Epidermal melanocyte (primary cell): ENCODE results near the gene VAV2.

Experiments used
- DNase-seq: peaks from one replicate; pipeline ENCODE4 v3.0.0; 2011; ENCODE audit warnings: low spot score; ENCODE audit not compliant: insufficient read length

Gene VAV2

DNA sequence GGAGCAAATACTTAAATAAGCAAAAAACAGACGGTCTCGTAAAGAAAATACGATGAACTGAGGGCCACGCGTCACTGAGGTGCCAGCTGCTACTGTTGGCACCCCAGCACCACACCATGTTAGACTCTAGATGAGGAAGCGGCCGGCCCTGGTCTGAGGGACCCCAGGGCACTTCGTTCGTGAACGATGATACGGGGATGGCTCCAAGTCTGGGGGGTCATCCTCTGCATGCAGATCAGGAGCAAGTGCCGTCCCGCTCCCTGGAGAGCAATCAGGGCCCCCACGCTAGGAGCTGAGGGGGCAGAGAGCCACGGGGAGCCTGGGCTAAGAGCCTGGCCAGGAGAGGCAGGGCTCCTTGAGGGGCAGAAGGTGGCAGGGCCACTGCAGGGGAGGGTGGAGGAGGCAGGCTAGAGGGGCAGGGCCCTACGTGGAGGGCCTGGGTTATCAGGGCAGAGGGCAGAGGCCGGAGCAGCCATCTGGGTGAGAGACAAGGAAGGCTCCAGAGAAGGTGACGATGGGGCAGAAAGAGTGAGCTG is 278.1 kb downstream of the VAV2 start:
- DNase-seq: no peak

DNA sequence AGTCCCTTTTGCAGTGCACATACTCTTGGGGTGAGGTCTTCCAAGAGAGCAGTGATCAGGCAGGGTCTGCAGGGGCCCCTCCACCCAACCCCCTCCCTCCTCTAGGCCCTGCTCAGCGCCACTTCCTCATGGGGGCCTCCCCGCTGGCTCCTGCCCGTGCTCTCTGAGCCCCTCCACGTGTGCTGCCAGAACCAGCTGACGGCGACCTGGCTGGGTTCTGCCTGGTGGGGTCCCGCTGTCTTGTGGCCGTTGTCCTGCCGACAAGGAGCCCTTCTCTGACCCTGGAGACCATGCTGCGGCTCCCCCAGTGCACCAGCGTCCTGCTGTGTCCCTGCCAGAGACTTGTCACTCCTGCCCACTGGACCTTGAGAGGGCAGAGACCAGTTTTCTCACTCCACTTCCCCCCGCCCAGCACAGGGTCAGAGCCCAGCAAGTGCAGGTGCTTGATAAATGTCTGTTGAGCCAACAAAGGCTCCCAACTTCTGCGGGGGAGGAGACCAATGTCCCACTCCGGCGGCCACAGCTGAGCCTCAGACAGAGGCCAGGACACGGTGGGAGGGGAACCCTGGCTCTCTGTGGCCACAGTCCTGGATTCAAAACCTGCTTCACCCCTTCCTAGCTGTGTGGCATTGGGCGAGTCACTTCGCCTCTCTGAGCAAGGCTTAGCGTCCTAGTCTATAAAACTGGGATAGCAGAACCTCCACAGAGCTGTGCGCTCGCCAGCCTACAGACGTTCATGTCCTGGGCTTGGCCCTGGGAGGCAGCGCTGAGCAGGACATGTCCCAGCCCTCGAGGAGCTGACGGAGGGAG is 278.8 kb downstream of the VAV2 start:
- DNase-seq: no peak

DNA sequence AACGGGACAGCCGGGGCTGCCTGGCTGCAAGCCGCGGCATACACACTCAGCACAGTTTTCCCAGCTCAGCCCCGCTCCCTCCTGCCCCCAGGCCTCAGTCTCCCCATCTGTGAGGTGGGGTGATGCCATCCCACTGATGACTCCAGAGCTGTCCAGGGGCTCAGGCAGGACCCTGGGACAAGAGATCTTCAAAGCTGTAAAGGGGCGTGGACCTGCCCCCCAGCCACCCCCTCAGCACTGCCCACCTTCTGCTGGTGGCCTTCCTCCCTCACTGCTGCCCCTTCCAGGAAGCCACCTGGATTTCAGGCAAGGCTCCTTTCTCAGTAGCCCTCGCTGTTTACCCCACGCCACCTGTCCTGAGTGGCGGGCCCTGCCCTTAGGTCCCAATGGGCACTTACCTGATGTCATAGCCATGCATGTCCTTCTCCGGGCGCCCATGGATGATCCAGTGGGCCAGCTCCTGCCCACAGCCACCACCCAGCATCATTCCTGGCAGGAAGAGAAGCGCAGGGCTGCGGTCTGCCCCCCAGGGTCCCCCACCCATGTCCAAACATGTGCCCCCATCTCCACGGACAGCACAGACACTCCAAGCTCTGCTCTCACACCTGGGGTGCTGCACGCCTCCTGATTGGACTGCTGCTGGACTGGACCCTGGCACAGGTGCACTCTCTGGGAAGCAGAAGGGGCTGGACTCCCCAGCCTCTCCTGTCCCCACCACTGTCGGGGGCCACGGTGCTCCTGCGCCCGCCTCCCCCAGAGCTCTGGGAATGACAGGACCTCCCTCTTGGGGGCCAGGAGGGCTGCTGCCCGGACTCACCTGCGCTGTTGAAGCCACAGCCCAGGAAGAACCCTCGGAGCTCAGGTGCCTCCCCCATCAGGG is 279.7 kb downstream of the VAV2 start:
- no peak for DNase-seq
